Mucosa of descending colon (tissue), 3 donors: ENCODE measurements around the gene PDS5B. TPM values are rescaled to one million over a fixed set of nuclear protein-coding genes. Genes with fewer than 3 reads are reported as not detected.

Experiments used
- ATAC-seq: fragments of 200-7000 bp; cut with Tn5 transposase; one replicate; pipeline ENCODE4 v1.9.1; 2020; ENCODE audit warnings: mild to moderate bottlenecking, moderate library complexity
- DNase-seq, 3 donors: peaks; one replicate each; pipeline ENCODE4 v3.0.0-alpha.2; 2020
- H3K36me3 ChIP-seq: fragments of 200-600 bp; one replicate; pipeline ENCODE4 v1.8.0; 2021; ENCODE audit warnings: low read depth, mild to moderate bottlenecking
- H3K4me1 ChIP-seq: fragments of 200-600 bp; one replicate; pipeline ENCODE4 v1.8.0; 2021; ENCODE audit warnings: low read depth, mild to moderate bottlenecking
- H3K4me3 ChIP-seq: fragments of 200-600 bp; one replicate; pipeline ENCODE4 v1.8.0; 2021; ENCODE audit warnings: mild to moderate bottlenecking
- H3K9me3 ChIP-seq: fragments of 200-600 bp; one replicate; pipeline ENCODE4 v1.8.0; 2021; ENCODE audit warnings: mild to moderate bottlenecking
- CTCF ChIP-seq: fragments of 200-600 bp; IDR thresholded peaks from one replicate; pipeline ENCODE4 v1.8.0; 2022; ENCODE audit warnings: antibody characterized with exemption, mild to moderate bottlenecking
- intact Hi-C, 2 donors: fragments of 100-400 bp; cut with DNase I in 1 of 2; cut with micrococcal nuclease in 1 of 2; formaldehyde crosslinking; loops; one replicate each; pipeline versions ENCODE4 v1.11.0 to v1.11.1; 2022; cut with DNase I, micrococcal nuclease
- total RNA-seq, 3 donors: library from RNA; stranded (reverse); fragmentation: NEBNext Ultra II Directional in 2 of 3; extraction: Animal tissue kit (Norgen Biotek cat#: 25700) in 2 of 3; gene quantifications; one replicate each; pipeline versions ENCODE4 v1.2.1 to v1.2.4, GENCODE V29; 2021 to 2023
- donor health status: DM: no; HTN: no; CAD: no; lungs with moderate emphysema.
- donor health status: DM: no; HTN: no; CAD: no.
- donor health status: DM: no; HTN: yes; CAD: no.

Gene PDS5B
- total RNA-seq, 3 donors from 2014 or later, result 25.2 to 66.7 (median 27.5) TPM

DNA sequence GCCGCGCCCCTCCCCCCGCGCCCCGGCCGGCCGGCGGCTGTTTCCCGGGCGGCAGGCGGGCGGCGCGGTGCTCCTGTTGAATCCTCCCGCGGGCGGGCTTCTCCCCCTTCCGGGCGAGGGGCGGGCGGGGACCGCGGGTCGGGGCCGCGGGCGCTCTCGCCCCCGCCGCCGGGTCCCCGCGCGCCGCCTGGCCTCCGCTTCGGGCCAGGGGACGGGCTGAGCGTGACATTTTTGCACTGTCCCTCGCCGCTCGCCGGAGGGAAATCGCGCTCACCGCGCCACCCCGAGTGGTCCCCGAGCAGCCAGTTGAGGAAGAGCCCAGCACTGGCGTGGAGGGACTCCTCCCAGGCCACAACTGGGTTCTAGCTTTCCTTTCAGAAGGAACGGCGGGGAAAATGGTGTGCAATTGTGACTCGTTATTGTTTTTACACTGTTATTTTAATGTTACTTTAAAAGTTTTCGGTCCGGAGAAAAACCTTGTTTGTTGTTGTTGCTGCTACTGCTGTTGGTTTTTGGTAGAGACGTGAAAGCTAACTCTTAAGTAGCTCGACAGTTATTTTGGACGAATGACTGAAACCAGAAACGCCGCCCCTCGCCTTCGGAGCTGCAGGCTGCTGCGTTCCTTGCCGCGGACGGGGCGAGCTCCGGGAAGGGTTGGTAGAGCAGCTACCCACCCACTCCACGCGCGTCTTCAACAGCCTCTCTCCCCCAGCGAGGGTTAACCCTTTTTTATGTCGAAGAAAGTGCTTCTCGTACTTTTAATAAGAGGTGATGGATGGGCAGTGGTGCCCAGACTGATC is 959 bp downstream of the PDS5B start:
- Histone ChIP-seq H3K9me3 (no peaks in the 10 kb centered on the region), H3K4me1 (peaks cover 9% of the 10 kb centered on the region), H3K4me3 (peak overlapping the region; percentile 74), H3K36me3 (no peaks in the 10 kb centered on the region)
- intact Hi-C loops, result loop anchor here in 1 of 2 donors (5.0 kb wide), 1 partner anchor 50 kb away; no protein-coding TSS in a partner anchor
- TF ChIP-seq CTCF, result no peak
- peak; percentile 33 for ATAC-seq
- DNase-seq, result peak; percentile 73 to 80 (median 79)

GRCh38 chr13:32587811-32588170 is 1.5 kb downstream of the PDS5B start:
- no peaks in the 10 kb centered on the region for H3K36me3 ChIP-seq
- intact Hi-C loops, result loop anchor here (2.0 to 5.0 kb wide), 2 partner anchors 50 to 51 kb away; no protein-coding TSS in a partner anchor
- ATAC-seq (no peak), DNase-seq (no peak)
- TF ChIP-seq CTCF, result no peak
- H3K4me1 ChIP-seq, result peaks cover 9% of the 10 kb centered on the region
- H3K4me3 ChIP-seq, result no peak overlapping the region
- H3K9me3 ChIP-seq, result no peaks in the 10 kb centered on the region

DNA sequence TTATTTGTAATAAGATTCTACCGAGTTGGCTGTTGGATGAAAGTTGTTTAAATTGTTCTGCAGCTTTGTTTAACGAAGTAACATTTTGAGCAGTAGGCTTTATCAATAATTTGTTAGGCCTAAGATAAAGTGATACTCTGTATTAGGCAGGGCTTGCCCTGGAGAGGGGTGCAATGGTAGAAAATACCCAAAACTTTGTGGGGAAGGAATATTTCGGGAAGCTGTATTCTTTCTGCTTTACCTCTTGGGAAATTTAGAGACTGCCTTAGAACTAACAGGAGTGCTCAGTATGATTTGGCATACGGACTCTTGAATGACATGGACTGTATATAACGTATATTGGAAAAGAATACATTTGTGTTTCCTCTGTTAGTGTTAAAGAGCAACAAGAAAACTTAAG is 2.5 kb downstream of the PDS5B start:
- ATAC-seq (no peak), DNase-seq (no peak)
- peaks cover 9% of the 10 kb centered on the region for H3K4me1 ChIP-seq
- intact Hi-C loops, result loop anchor here (2.0 to 5.0 kb wide), 2 partner anchors 49 to 50 kb away; no protein-coding TSS in a partner anchor
- no peaks in the 10 kb centered on the region for H3K9me3 ChIP-seq
- H3K36me3 ChIP-seq, result no peaks in the 10 kb centered on the region
- no peak for TF ChIP-seq CTCF
- H3K4me3 ChIP-seq, result no peak overlapping the region

DNA sequence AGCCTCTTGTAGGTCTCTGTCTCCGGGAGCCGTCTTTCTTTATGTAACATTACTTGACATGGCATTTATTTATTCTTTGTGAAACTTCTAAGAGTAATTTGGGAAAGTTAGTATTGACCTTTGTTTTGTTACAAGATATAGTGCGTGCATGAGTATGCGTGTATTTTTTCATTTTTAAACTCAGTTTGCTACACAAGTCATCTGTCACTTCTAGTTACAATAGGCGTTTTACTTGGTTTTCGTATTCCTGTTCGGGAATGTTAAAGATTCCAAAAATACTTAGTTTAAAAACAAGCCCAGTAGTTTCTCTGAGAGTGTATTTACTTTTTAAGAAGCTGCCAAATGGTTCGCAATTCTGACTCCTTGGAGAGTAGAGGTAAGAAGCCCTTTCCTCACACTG is 3.2 kb downstream of the PDS5B start:
- Histone ChIP-seq H3K4me3 (no peak overlapping the region), H3K36me3 (no peaks in the 10 kb centered on the region), H3K9me3 (no peaks in the 10 kb centered on the region), H3K4me1 (peaks cover 14% of the 10 kb centered on the region)
- DNase-seq, result no peak
- intact Hi-C loops, result loop anchor here (2.0 to 5.0 kb wide), 2 partner anchors 48 to 49 kb away; no protein-coding TSS in a partner anchor
- no peak for TF ChIP-seq CTCF
- ATAC-seq, result no peak

DNA sequence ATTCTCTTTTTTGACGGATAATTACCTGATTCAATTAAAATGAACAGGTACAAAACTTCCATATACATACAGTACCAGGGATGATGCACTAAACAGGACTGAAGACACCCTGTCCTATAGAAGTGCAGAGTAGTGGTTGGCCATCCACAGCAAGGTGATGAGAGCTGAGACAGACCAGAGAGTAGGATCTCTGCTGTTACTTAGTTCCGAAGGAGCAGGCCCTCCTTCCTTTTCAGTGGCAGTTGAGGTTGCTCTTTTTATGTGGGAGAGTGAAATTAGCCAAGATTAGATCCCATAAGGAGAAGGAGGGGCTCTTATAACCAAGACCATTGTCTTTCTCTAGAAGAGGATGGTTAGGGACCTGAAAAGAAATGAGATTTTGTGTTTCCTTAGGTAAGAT is 4.0 kb downstream of the PDS5B start:
- DNase-seq (no peak), ATAC-seq (no peak)
- intact Hi-C loops, result no loop called here
- no peak for TF ChIP-seq CTCF
- Histone ChIP-seq H3K9me3 (no peaks in the 10 kb centered on the region), H3K4me1 (peaks cover 16% of the 10 kb centered on the region), H3K36me3 (no peaks in the 10 kb centered on the region), H3K4me3 (no peak overlapping the region)
